H9 (cell line): ENCODE data around the gene VAV2. TPM values are rescaled to one million over a fixed set of nuclear protein-coding genes. Genes with fewer than 3 reads are reported as not detected.

Experiments used
- DNase-seq: peaks from one replicate; pipeline ENCODE4 v3.0.0-alpha.2; 2017
- H2AFZ ChIP-seq: one replicate; pipeline ENCODE4 v1.6.1; 2013; ENCODE audit warnings: mild to moderate bottlenecking, low read length, control low read depth, moderate library complexity
- H2AK5ac ChIP-seq: 2 replicates; pipeline ENCODE4 v1.6.1; 2013; ENCODE audit warnings: low read length, control low read depth, mixed read lengths; ENCODE audit not compliant: insufficient read length
- H2BK120ac ChIP-seq: one replicate; pipeline ENCODE4 v1.6.1; 2013; ENCODE audit warnings: low read depth, mild to moderate bottlenecking, low read length, control low read depth, inconsistent platforms; ENCODE audit not compliant: poor library complexity, severe bottlenecking
- H2BK12ac ChIP-seq: 2 replicates; pipeline ENCODE4 v1.6.1; 2013; ENCODE audit warnings: low read length, control low read depth, mixed read lengths, low read depth; ENCODE audit not compliant: insufficient read length
- H2BK15ac ChIP-seq: 2 replicates; pipeline ENCODE4 v1.6.1; 2013; ENCODE audit warnings: low read depth, low read length, control low read depth
- H2BK20ac ChIP-seq: one replicate; pipeline ENCODE4 v1.6.1; 2013; ENCODE audit warnings: low read depth, mild to moderate bottlenecking, low read length, control low read depth, inconsistent platforms; ENCODE audit not compliant: poor library complexity, severe bottlenecking
- H2BK5ac ChIP-seq: 2 replicates; pipeline ENCODE4 v1.6.1; 2013; ENCODE audit warnings: low read length, control low read depth, mixed read lengths; ENCODE audit not compliant: insufficient read length
- H3K14ac ChIP-seq: 2 replicates; pipeline ENCODE4 v1.6.1; 2013; ENCODE audit warnings: low read length, control low read depth; ENCODE audit not compliant: insufficient read depth
- H3K18ac ChIP-seq: 2 replicates; pipeline ENCODE4 v1.6.1; 2013; ENCODE audit warnings: low read depth, mild to moderate bottlenecking, mixed read lengths, low read length, control low read depth; ENCODE audit not compliant: insufficient read length
- H3K23ac ChIP-seq: 2 replicates; pipeline ENCODE4 v1.6.1; 2013; ENCODE audit warnings: low read length, control low read depth, mixed read lengths, low read depth; ENCODE audit not compliant: insufficient read length
- H3K23me2 ChIP-seq: 2 replicates; pipeline ENCODE4 v1.6.1; 2013; ENCODE audit warnings: low read depth, mild to moderate bottlenecking, mixed read lengths, low read length, control low read depth; ENCODE audit not compliant: insufficient read length, poor library complexity, severe bottlenecking
- H3K27ac ChIP-seq: 2 replicates; pipeline ENCODE4 v1.5.1; 2013; ENCODE audit warnings: low read length, control low read depth, mixed read lengths, low read depth; ENCODE audit not compliant: insufficient read length
- H3K27me3 ChIP-seq: 2 replicates; pipeline ENCODE4 v1.6.1; 2013; ENCODE audit warnings: low read length, control low read depth, inconsistent platforms; ENCODE audit not compliant: insufficient read depth
- H3K4ac ChIP-seq: 2 replicates; pipeline ENCODE4 v1.6.1; 2013; ENCODE audit warnings: low read depth, mild to moderate bottlenecking, control low read depth, inconsistent platforms, low read length, moderate library complexity
- H3K4me1 ChIP-seq: 2 replicates; pipeline ENCODE4 v1.6.1; 2013; ENCODE audit warnings: low read length, control low read depth, inconsistent platforms; ENCODE audit not compliant: insufficient read depth
- H3K4me2 ChIP-seq: 2 replicates; pipeline ENCODE4 v1.6.1; 2013; ENCODE audit warnings: low read length, control low read depth, mixed read lengths; ENCODE audit not compliant: insufficient read length, insufficient read depth
- H3K56ac ChIP-seq: 2 replicates; pipeline ENCODE4 v1.6.1; 2013; ENCODE audit warnings: low read depth, mild to moderate bottlenecking, mixed read lengths, low read length, control low read depth; ENCODE audit not compliant: insufficient read length
- H3K79me1 ChIP-seq: 2 replicates; pipeline ENCODE4 v1.6.1; 2013; ENCODE audit warnings: low read depth, mild to moderate bottlenecking, moderate library complexity, low read length, control low read depth, inconsistent platforms; ENCODE audit not compliant: insufficient read depth, poor library complexity, severe bottlenecking
- H3K79me2 ChIP-seq: 2 replicates; pipeline ENCODE4 v1.6.1; 2013; ENCODE audit warnings: low read length, control low read depth, inconsistent platforms; ENCODE audit not compliant: insufficient read depth
- H3K9ac ChIP-seq: 2 replicates; pipeline ENCODE4 v1.6.1; 2013; ENCODE audit warnings: low read length, control low read depth, mixed read lengths; ENCODE audit not compliant: insufficient read length; ENCODE audit errors: extremely low read depth
- H3K9me3 ChIP-seq: one replicate; pipeline ENCODE4 v1.6.1; 2013; ENCODE audit warnings: low read depth, low read length, inconsistent platforms; ENCODE audit not compliant: control insufficient read depth
- H3T11ph ChIP-seq: one replicate; pipeline ENCODE4 v1.6.1; 2013; ENCODE audit warnings: mild to moderate bottlenecking, low read length, control low read depth, inconsistent platforms
- H4K20me1 ChIP-seq: one replicate; pipeline ENCODE4 v1.6.1; 2013; ENCODE audit not compliant: control insufficient read depth, insufficient read length, insufficient read depth
- H4K5ac ChIP-seq: 2 replicates; pipeline ENCODE4 v1.6.1; 2013; ENCODE audit warnings: low read depth, mild to moderate bottlenecking, mixed read lengths, low read length, control low read depth; ENCODE audit not compliant: insufficient read length
- H4K8ac ChIP-seq: replicated peaks from 2 replicates; pipeline ENCODE4 v1.6.1; 2013; ENCODE audit warnings: low read length, control low read depth, mixed read lengths, low read depth; ENCODE audit not compliant: insufficient read length
- H4K91ac ChIP-seq: 2 replicates; pipeline ENCODE4 v1.6.1; 2013; ENCODE audit warnings: low read depth, mild to moderate bottlenecking, moderate library complexity, mixed read lengths, low read length, control low read depth; ENCODE audit not compliant: insufficient read length
- H3K27ac Mint-ChIP-seq, 3 experiments: 2 replicates in 2 of 3; 3 replicates in 1 of 3; pipeline ENCODE4 v1.8.0; 2020 to 2021; ENCODE audit warnings: mixed read lengths in 3 of 3, mild to moderate bottlenecking in 1 of 3, moderate library complexity in 1 of 3
- H3K27me3 Mint-ChIP-seq: 2 replicates; pipeline ENCODE4 v1.8.0; 2021; ENCODE audit warnings: low read depth, mild to moderate bottlenecking, moderate library complexity, mixed read lengths
- H3K36me3 Mint-ChIP-seq, 3 experiments: 2 replicates in 2 of 3; 3 replicates in 1 of 3; pipeline ENCODE4 v1.8.0; 2020 to 2021; ENCODE audit warnings: low read depth in 3 of 3, mixed read lengths in 3 of 3; ENCODE audit not compliant: insufficient read depth in 1 of 3
- H3K4me1 Mint-ChIP-seq, 2 experiments: 2 replicates each; pipeline ENCODE4 v1.8.0; 2020; ENCODE audit warnings: mixed read lengths in 2 of 2
- H3K4me3 Mint-ChIP-seq, 2 experiments: 2 replicates in 1 of 2; 3 replicates in 1 of 2; pipeline ENCODE4 v1.8.0; 2020 to 2021; ENCODE audit warnings: mild to moderate bottlenecking in 2 of 2, mixed read lengths in 2 of 2, moderate library complexity in 1 of 2
- H3K9me3 Mint-ChIP-seq, 2 experiments: 2 replicates in 1 of 2; 3 replicates in 1 of 2; pipeline ENCODE4 v1.8.0; 2020; ENCODE audit warnings: mild to moderate bottlenecking in 2 of 2, mixed read lengths in 2 of 2, moderate library complexity in 1 of 2
- WGBS: extraction: QIAGEN DNeasy Blood & Tissue Kit; methylation state at CpG from one replicate; pipeline ENCODE4 v1.1.7; 2013; ENCODE audit warnings: missing lambda C conversion rate, low lambda C conversion rate, mixed read lengths; ENCODE audit not compliant: insufficient read length; ENCODE audit errors: extremely low coverage; 5-methylcytosine and 5-hydroxymethylcytosine counted together
- total RNA-seq: library from RNA; stranded (reverse); gene quantifications from 2 replicates; pipeline ENCODE4 v1.2.1, GENCODE V29; 2021
- TF ChIP-seq, protein P1 (sequence below): fragments of 200-600 bp; sonication (generic); conservative IDR thresholded peaks from 3 replicates; pipeline ENCODE4 v1.8.0; 2021; ENCODE audit warnings: antibody characterized with exemption, mild to moderate bottlenecking

Gene VAV2
- total RNA-seq, 1 experiment from 2014 or later: 58.7 TPM

DNA sequence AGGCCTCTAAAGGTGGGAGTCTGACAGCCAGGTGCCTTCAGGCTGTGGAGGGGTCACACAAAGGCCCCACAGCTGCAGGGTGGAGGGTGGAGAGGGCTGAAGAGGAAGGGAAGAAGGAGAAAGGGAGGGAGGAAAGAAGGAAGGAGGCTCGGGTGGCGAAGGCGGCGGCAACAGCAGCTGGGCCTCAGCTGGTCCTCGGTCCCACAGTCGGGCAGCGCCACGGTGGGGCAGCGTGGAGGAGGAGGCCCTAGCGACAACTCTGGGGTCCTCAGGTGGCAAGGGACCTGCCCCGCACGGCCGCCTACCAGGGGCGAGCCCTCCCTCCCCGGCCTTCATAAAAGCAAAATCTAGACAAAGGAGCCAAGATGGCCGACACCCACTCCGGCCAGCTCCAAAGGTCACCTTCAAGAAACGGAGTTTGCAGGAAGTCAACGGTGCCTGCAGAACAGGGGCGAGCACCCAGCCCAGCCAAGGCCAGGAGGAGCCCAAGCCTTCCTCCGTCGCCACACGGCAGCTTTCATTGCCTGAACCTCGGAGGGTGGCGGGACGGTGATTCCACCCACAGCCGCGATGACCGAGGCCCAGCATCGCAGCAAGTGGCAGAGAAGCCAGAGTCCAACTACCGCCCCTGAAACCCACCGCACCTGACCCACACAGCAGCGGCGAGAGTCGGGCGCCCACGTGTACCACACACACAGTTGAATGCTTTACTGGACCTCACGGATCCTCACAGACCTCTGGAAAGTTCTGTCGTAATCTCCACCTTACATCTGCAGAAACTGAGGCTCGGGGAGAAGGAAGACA lies 98.7 kb downstream of the VAV2 start:
- Mint-ChIP-seq H3K27ac (peak overlapping the region in 2 of 3 experiments; percentile 64 to 91; a peak in 2 of 7 replicates), H3K4me3 (no peak overlapping the region), H3K36me3 (peaks cover 2 to 12% (median 8%) of the 10 kb centered on the region in 3 experiments; a peak in 5 of 7 replicates), H3K9me3 (no peaks in the 10 kb centered on the region; a peak in 2 of 5 replicates), H3K27me3 (peaks cover 1% of the 10 kb centered on the region), H3K4me1 (peaks cover 36 to 46% of the 10 kb centered on the region in 2 experiments)
- Histone ChIP-seq H2AK5ac (no peak overlapping the region), H3T11ph (no peak overlapping the region), H4K20me1 (no peaks in the 10 kb centered on the region), H3K27me3 (no peaks in the 10 kb centered on the region), H2AFZ (no peak overlapping the region), H4K8ac (no peak overlapping the region), H2BK20ac (no peak overlapping the region), H3K9me3 (no peaks in the 10 kb centered on the region), H3K56ac (no peak overlapping the region), H2BK120ac (no peak overlapping the region), H3K4ac (no peak overlapping the region), H4K91ac (no peak overlapping the region), H3K4me1 (no peaks in the 10 kb centered on the region; the same call in 1 of the 2 replicates), H2BK12ac (no peak overlapping the region), H3K23ac (no peak overlapping the region), H3K14ac (0 out of 2 replicates have a peak overlapping the region, but pooled peaks have one; percentile 36), H3K4me2 (no peak overlapping the region), H2BK15ac (no peak overlapping the region), H3K27ac (no peak overlapping the region), H3K23me2 (no peaks in the 10 kb centered on the region), H3K79me2 (0 out of 2 replicates have a peak, but pooled peaks cover 2% of the 10 kb centered on the region), H2BK5ac (no peak overlapping the region), H4K5ac (no peak overlapping the region), H3K18ac (no peak overlapping the region), H3K79me1 (no peaks in the 10 kb centered on the region), H3K9ac (no peak overlapping the region)
- DNase-seq: no peak
- TF ChIP-seq, protein P1, sequence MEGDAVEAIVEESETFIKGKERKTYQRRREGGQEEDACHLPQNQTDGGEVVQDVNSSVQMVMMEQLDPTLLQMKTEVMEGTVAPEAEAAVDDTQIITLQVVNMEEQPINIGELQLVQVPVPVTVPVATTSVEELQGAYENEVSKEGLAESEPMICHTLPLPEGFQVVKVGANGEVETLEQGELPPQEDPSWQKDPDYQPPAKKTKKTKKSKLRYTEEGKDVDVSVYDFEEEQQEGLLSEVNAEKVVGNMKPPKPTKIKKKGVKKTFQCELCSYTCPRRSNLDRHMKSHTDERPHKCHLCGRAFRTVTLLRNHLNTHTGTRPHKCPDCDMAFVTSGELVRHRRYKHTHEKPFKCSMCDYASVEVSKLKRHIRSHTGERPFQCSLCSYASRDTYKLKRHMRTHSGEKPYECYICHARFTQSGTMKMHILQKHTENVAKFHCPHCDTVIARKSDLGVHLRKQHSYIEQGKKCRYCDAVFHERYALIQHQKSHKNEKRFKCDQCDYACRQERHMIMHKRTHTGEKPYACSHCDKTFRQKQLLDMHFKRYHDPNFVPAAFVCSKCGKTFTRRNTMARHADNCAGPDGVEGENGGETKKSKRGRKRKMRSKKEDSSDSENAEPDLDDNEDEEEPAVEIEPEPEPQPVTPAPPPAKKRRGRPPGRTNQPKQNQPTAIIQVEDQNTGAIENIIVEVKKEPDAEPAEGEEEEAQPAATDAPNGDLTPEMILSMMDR: no peak
- no CpG with 5 or more reads among the region's 40 CpGs for WGBS
